ENCODE results near the gene ATF7.
A peak's percentile ranks its signal among the peaks of the same experiment; 100 is the strongest.
"Not testable (repeated sequence)": the region's sequence is repeated elsewhere in the genome, so short reads cannot be mapped to it uniquely, and the experiment has no call there.

Gene ATF7

DNA sequence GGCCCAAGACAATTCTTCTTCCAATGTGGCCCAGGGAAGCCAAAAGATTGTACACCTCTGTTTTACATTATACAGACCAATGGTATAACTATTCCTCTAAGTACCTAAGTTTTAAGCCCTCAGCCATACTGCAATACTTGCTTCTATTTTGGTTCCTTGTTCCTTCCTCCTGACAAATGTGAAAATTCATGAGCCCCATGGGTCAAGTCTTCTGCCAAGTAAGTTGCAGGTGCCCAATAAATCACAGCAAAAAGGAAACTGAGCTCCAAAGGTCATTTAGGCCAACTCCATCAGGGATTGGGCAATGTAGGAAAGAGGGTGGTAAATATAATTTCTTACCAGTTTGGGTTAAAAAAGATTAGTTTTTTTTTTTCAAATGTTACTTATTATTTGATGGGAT, 61.2 kb downstream of the ATF7 start:
- Mint-ChIP-seq H3K9me3 (no peaks in the 10 kb centered on the region), H3K4me1 (ENCODE audit: low read depth in 2 of 2) (peaks cover 12 to 46% of the 10 kb centered on the region in 2 donors), H3K27me3 (no peaks in the 10 kb centered on the region), H3K27ac (no peak overlapping the region), H3K36me3 (ENCODE audit: insufficient read depth) (peaks cover 5% of the 10 kb centered on the region), H3K4me3 (no peak overlapping the region)
- ATAC-seq (replicated peaks): no peak
- DNase-seq: no peak

DNA sequence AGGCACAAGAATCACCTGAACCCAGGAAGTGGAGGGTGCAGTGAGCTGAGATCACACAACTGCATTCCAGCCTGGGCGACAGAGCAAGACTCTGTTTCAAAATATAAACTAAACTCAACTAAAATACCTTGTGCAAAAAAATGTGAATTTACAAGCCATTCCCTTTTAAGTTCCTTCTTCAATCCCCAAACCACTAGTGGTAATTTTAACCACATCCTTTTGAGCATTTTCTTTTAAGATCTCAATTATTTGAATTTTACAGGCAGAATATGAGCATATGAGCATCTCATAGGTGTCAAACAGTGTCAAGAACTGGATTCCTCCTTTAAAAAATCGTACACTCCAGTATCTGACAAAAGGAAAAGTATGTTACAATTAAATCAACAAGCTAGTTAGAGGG, 61.9 kb downstream of the ATF7 start:
- H3K27me3 Mint-ChIP-seq: no peaks in the 10 kb centered on the region
- H3K4me3 Mint-ChIP-seq: no peak overlapping the region
- ATAC-seq (replicated peaks) (no peak), DNase-seq (no peak)
- no peaks in the 10 kb centered on the region for H3K9me3 Mint-ChIP-seq
- no peak overlapping the region for H3K27ac Mint-ChIP-seq
- peaks cover 5% of the 10 kb centered on the region for H3K36me3 Mint-ChIP-seq (ENCODE audit: insufficient read depth)
- H3K4me1 Mint-ChIP-seq (ENCODE audit: low read depth in 2 of 2): peaks cover 12 to 46% of the 10 kb centered on the region in 2 donors

DNA sequence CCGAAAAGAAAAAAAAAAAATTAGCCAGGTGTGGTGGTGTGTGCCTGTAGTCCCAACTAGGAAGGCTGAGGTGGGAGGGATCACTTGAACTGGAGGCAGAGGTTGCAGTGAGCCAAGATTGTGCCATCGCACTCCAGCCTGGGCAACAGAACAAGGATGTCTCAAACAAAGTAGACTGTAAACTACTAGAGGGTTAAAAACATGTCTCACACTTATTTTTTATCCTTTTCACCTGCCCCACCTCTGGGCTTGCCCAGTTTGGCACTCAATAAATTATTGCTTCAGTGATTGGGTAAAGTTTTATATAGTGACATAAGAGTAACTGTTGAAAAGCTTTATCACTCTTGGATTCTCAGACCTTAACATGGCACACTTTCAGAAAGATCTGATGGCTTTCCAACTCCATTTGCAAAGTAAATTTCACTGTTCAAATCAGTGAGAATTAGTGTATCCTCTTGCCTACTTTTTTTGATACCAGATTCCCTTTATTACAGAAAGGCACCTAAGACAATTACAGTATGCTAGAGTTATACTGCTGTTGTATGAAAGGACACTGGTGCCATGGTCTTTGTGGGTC, 62.6 kb downstream of the ATF7 start:
- H3K4me3 Mint-ChIP-seq: no peak overlapping the region
- H3K36me3 Mint-ChIP-seq (ENCODE audit: insufficient read depth): peaks cover 9% of the 10 kb centered on the region
- H3K4me1 Mint-ChIP-seq (ENCODE audit: low read depth in 2 of 2): peaks cover 12 to 43% of the 10 kb centered on the region in 2 donors
- H3K27ac Mint-ChIP-seq: no peak overlapping the region
- ATAC-seq (replicated peaks) (no peak), DNase-seq (no peak)
- no peaks in the 10 kb centered on the region for H3K27me3 Mint-ChIP-seq
- no peaks in the 10 kb centered on the region for H3K9me3 Mint-ChIP-seq

DNA sequence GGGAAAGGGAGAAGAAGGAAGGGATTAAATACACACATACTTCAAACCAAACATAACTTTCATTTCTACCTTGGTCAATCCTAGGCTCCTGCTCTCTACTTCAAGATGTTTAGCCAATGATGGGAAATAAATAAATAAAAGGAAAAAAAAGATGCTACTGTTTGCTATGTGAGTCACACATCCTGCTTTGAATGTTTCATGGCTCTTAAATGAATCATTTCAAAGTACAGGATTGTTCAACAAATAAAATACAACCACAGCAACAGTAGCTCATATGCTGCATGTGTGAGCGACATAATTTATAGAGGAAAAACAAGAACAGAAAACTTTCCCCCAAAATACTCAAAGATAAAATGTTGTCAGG, 64.6 kb downstream of the ATF7 start:
- H3K9me3 Mint-ChIP-seq: no peaks in the 10 kb centered on the region
- H3K27me3 Mint-ChIP-seq: no peaks in the 10 kb centered on the region
- peak overlapping the region; percentile 63 to 64 for H3K27ac Mint-ChIP-seq
- H3K4me3 Mint-ChIP-seq: no peak overlapping the region
- peaks cover 12 to 41% of the 10 kb centered on the region in 2 donors for H3K4me1 Mint-ChIP-seq (ENCODE audit: low read depth in 2 of 2)
- ATAC-seq (replicated peaks) (no peak), DNase-seq (no peak)
- peaks cover 9% of the 10 kb centered on the region for H3K36me3 Mint-ChIP-seq (ENCODE audit: insufficient read depth)

DNA sequence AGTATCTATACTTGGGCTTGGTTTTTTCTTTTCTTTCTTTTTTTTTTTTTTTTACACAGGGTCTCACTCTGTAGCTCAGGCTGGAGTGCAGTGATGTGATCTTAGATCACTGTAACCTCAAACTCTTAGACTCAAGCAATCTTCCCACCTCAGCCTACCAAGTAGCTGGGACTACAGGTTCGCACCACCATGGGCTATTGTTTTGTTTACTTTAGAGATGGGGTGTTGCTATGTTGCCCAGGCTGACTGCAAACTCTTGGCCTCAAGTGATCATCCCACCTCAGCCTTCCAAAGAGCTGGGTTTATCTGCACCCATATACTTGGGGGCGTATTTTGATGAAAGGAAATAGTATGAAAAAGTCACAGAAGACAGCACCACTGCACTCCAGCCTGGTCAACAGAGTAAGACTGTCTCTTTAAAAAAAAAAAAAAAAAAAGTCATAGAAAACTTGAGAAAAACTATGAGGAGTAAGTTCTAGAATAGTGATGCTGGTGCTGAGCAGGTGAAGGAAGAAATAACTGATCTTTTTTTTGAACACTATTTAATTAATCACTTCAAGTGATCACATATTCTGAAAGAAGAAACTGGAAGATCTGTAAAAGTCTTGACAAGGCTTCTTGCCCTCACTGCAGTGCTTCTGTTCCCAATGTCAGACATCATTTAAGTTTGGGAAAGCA, 65.1 kb downstream of the ATF7 start:
- no peaks in the 10 kb centered on the region for H3K9me3 Mint-ChIP-seq
- no peak for ATAC-seq (replicated peaks)
- H3K36me3 Mint-ChIP-seq (ENCODE audit: insufficient read depth): peaks cover 9% of the 10 kb centered on the region
- H3K4me1 Mint-ChIP-seq (ENCODE audit: low read depth in 2 of 2): peaks cover 12 to 41% of the 10 kb centered on the region in 2 donors
- no peak overlapping the region for H3K4me3 Mint-ChIP-seq
- peak overlapping the region; percentile 63 to 64 for H3K27ac Mint-ChIP-seq
- no peak for DNase-seq
- H3K27me3 Mint-ChIP-seq: no peaks in the 10 kb centered on the region

DNA sequence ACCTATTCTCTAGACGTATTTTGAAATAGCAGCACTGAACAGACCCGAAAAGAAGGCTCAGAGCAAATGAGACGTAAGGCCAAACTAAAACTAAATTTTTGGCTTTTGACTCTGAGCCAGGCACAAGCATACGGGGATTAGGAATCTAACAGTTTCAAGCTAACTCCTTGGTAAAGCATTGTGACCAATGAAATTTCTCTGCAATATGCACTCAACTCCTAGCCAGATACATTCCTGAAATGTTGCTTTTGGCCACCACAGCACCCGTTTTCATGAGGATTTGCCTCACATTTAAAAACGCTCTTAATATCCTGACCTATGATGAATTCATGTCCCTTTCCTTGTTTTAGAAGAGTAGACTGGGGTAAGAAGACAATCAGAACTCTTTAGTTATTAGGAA, 65.8 kb downstream of the ATF7 start:
- H3K4me1 Mint-ChIP-seq (ENCODE audit: low read depth in 2 of 2): peaks cover 8 to 35% of the 10 kb centered on the region in 2 donors

DNA sequence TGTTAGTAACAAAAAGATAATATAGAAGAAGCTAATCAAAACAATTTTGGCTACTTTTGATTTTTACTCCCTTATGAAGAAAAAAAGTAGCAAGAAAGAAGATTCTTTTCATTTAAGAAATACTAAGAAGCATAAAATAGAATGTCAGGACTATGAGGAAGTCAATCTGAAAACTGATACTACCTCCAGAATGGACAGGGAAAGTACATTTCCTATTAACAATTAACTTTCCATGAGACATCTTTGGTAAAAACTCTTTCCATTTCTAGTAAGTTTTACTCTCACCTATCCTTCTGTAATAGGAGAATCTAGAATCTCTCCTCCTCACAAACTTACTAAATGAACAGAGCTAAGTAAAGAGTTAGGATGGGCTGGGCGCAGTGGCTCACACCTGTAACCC, 67.6 kb downstream of the ATF7 start:
- Mint-ChIP-seq H3K9me3 (no peaks in the 10 kb centered on the region), H3K4me1 (ENCODE audit: low read depth in 2 of 2) (peaks cover 3 to 22% of the 10 kb centered on the region in 2 donors), H3K4me3 (no peak overlapping the region), H3K27me3 (no peaks in the 10 kb centered on the region), H3K27ac (peak overlapping the region; percentile 15 to 73), H3K36me3 (ENCODE audit: insufficient read depth) (peaks cover 9% of the 10 kb centered on the region)
- DNase-seq: no peak
- no peak for ATAC-seq (replicated peaks)

More for the DNA sequence above, 65.8 kb downstream of the ATF7 start:
- H3K4me3 Mint-ChIP-seq: no peak overlapping the region
- ATAC-seq (replicated peaks): no peak
- no peaks in the 10 kb centered on the region for H3K27me3 Mint-ChIP-seq
- no peak for DNase-seq
- no peak overlapping the region for H3K27ac Mint-ChIP-seq
- H3K36me3 Mint-ChIP-seq (ENCODE audit: insufficient read depth): peaks cover 9% of the 10 kb centered on the region
- H3K9me3 Mint-ChIP-seq: no peaks in the 10 kb centered on the region

DNA sequence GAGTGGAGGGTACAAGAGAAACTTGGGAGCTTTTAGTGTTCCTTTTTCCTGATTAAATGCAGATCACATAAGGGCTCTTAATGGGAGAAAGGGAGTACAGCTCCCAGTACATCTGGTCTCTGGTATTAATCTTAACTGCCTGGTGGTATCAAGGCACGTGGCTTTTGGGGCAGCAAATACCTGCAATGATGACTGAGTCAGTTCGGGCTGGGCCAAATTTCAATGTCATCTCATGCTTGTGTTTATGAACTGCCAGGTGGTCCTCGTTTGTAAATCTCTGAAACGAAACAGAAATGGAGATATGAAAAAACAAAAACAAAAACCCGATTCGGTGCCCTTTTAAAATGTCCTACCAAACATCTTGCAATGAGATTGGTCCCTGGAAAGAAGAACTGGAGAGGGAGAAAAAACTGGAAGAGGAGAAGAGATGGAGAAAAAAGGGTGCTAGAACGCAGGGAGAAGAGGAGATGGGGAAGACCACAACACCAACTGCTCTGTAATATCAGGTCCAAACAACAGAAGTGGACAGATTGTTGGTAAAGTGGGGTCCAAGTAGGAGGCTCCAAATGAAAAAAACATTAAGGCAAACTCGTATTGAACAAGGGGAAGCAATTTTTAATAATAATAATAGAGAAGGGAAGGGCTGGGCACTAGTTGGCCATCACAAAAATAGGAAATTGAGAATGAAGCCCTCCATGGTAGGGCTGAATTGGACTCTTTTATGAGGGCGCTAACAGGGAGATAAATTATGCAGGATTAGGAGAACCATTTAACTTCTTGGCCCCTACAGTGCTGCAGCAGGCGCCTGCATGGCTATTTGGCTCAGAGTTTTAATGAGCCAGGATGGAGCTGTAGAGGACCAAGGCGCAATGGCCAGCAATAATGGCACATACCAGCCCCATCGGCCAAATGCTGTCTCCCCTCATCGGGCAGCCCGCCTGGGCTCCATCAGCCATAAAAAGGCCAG, 73.5 kb downstream of the ATF7 start:
- DNase-seq (no peak), ATAC-seq (replicated peaks) (no peak)
- Mint-ChIP-seq H3K4me3 (no peak overlapping the region), H3K9me3 (no peaks in the 10 kb centered on the region), H3K27ac (peak overlapping the region in 1 of 2 donors; percentile 44), H3K4me1 (ENCODE audit: low read depth in 2 of 2) (no peaks in the 10 kb centered on the region), H3K36me3 (ENCODE audit: insufficient read depth) (peaks cover 25% of the 10 kb centered on the region), H3K27me3 (no peaks in the 10 kb centered on the region)

DNA sequence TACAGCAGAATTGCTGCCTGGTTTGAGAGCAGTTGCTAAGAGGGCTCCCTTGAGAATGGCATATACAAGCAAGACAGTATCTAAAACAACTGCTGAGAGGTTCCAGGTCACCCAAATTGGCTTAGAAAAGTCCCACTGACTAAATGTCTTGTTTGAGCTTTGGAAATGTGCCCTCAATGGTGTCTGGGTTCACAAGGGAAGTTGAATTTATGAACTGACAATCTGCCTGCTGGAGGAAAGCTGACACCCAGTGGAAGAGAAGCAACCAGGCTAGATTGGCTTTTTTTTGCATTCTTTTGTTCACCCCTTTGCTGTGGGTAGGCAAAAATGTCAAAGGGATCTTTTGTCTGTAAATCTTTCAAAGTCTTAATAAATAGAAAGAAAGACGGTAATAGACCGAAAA, 74.3 kb downstream of the ATF7 start:
- no peak overlapping the region for H3K4me3 Mint-ChIP-seq
- peaks cover 32% of the 10 kb centered on the region for H3K36me3 Mint-ChIP-seq (ENCODE audit: insufficient read depth)
- H3K27me3 Mint-ChIP-seq: no peaks in the 10 kb centered on the region
- H3K27ac Mint-ChIP-seq: no peak overlapping the region
- H3K9me3 Mint-ChIP-seq: no peaks in the 10 kb centered on the region
- ATAC-seq (replicated peaks) (no peak), DNase-seq (no peak)
- no peaks in the 10 kb centered on the region for H3K4me1 Mint-ChIP-seq (ENCODE audit: low read depth in 2 of 2)

DNA sequence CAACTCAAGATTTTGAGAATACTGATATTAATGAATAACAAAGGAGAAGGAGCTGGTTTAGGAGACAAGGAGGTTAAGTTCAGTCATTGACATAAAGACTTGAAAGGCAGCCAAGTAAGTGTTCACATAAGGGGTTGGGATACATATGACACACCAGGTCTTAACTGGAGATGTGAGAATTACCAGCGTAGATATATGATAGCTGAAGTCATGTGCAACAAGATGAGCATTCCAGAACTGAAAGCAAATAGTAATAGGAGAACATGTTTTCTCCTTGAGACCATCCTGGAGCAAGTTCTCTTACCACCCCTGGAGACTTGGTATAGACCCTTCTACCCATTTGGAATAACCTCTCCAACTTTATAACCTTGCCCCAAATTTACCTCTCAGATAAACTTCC, 75.6 kb downstream of the ATF7 start:
- no peaks in the 10 kb centered on the region for H3K27me3 Mint-ChIP-seq
- H3K36me3 Mint-ChIP-seq (ENCODE audit: insufficient read depth): peaks cover 43% of the 10 kb centered on the region
- H3K4me3 Mint-ChIP-seq: no peak overlapping the region
- H3K9me3 Mint-ChIP-seq: no peaks in the 10 kb centered on the region
- no peak overlapping the region for H3K27ac Mint-ChIP-seq
- no peaks in the 10 kb centered on the region for H3K4me1 Mint-ChIP-seq (ENCODE audit: low read depth in 2 of 2)
- ATAC-seq (replicated peaks) (no peak), DNase-seq (no peak)

DNA sequence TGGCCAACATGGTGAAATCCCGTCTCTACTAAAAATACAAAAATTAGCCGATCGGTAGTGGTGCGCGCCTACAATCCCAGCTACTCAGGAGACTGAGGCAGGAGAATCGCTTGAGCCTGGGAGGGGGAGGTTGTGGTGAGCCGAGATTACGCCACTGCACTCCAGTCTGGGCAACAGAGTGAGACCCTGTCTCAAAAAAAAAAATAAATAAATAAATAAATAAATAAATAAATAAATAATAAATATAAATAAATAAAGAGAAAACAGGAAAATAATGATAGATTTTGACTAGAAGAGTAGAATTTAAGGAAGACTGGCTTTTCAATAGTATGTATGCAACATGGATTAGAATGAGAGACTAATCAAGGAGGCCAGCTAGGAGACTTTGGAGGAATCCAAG, 76.1 kb downstream of the ATF7 start:
- not testable (repeated sequence) for H3K27me3 Mint-ChIP-seq; H3K4me1 Mint-ChIP-seq (ENCODE audit: low read depth in 2 of 2); ATAC-seq (replicated peaks); H3K9me3 Mint-ChIP-seq; DNase-seq; H3K4me3 Mint-ChIP-seq; H3K27ac Mint-ChIP-seq
- H3K36me3 Mint-ChIP-seq (ENCODE audit: insufficient read depth): peaks cover 43% of the 10 kb centered on the region

DNA sequence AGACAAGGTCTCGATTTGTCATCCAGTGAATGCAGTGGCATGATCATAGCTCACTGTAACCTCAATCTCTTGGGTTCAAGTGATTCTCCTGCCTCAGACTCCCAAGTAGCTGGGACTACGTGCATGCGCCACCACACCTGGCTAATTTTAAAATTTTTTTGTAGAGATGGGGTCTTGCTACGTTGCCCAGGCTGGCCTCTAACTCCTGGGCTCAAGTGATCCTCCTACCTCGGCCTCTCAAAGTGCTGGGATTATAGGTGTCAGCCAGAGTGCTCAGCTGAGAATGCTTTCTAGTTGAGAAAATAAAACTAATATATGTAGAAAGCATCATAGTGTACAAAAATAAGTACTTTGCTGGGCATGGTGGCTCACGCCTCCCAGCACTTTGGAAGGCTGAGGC, 77.8 kb downstream of the ATF7 start:
- not testable (repeated sequence) for H3K4me1 Mint-ChIP-seq (ENCODE audit: low read depth in 2 of 2); ATAC-seq (replicated peaks); DNase-seq; H3K4me3 Mint-ChIP-seq; H3K27me3 Mint-ChIP-seq; H3K9me3 Mint-ChIP-seq
- Mint-ChIP-seq H3K27ac (peak overlapping the region in 1 of 2 donors; percentile 38), H3K36me3 (ENCODE audit: insufficient read depth) (peaks cover 47% of the 10 kb centered on the region)

DNA sequence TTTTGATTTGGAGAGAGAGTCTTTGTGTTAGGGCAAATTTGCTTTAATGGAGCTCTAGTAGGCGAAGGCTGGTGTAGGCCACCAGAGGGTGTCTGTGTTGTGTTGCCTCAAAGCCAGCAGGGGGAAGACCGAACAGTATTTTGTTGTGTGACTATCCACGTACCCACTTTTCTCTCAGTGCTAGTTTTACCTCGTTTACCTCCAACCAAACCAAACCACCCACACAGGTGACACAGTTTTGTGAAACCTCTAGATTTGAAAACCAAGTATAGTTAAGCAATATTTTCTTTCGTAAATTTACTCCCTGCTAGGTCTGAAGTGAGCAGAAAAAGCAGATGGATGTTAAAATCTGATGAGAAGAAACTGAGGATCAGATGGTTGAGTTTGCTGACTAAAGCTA, 82.6 kb downstream of the ATF7 start:
- DNase-seq (peak; percentile 4 to 22 (median 5)), ATAC-seq (replicated peaks) (peak; percentile 71)
- no peaks in the 10 kb centered on the region for H3K4me1 Mint-ChIP-seq (ENCODE audit: low read depth in 2 of 2)
- H3K27ac Mint-ChIP-seq: peak overlapping the region in 1 of 2 donors; percentile 73
- no peaks in the 10 kb centered on the region for H3K27me3 Mint-ChIP-seq
- no peaks in the 10 kb centered on the region for H3K9me3 Mint-ChIP-seq
- H3K36me3 Mint-ChIP-seq (ENCODE audit: insufficient read depth): peaks cover 65% of the 10 kb centered on the region
- H3K4me3 Mint-ChIP-seq: no peak overlapping the region
